Measurements from ENCODE around the gene PODNL1. TPM values are rescaled to one million over a fixed set of nuclear protein-coding genes. Genes with fewer than 3 reads are reported as not detected.

PODNL1 gene
- total and polyA plus RNA-seq, 2 of the 13 experiments (the other 11 are each of a cell fraction or from before 2014, with no cell fraction given), result 0.18 TPM; not detected in 1

DNA sequence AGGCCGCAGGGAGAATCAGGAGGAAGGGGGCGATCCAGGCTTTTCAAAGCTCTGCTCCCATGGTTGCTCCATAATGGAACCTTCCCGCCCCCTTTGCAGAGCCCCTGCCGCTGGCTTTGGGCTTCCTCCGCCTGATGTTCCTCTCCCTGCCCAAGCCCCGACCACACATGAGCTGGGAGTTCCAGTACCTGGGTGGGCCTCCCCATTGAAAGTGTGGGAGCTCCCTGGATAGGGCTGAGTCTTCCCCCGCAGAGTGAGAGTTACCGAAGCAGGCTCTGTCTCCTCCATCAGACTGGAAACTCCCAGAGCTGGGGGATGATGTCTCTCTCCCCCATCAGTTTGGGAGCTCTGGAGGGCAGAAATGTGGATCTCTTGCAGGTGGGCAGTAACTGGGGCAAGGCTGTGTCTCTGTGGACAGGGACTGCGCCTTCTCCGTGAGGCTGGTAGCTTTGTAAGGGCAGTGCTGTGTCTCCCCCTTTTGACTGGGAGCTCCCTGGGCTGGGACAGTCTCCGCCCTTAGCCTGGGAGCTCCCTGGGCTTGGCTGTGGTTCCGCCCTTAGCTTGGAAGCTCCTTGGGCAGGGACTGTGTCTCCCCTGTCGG is 14.8 kb upstream of the PODNL1 start (continued):
- TF ChIP-seq, protein P1, sequence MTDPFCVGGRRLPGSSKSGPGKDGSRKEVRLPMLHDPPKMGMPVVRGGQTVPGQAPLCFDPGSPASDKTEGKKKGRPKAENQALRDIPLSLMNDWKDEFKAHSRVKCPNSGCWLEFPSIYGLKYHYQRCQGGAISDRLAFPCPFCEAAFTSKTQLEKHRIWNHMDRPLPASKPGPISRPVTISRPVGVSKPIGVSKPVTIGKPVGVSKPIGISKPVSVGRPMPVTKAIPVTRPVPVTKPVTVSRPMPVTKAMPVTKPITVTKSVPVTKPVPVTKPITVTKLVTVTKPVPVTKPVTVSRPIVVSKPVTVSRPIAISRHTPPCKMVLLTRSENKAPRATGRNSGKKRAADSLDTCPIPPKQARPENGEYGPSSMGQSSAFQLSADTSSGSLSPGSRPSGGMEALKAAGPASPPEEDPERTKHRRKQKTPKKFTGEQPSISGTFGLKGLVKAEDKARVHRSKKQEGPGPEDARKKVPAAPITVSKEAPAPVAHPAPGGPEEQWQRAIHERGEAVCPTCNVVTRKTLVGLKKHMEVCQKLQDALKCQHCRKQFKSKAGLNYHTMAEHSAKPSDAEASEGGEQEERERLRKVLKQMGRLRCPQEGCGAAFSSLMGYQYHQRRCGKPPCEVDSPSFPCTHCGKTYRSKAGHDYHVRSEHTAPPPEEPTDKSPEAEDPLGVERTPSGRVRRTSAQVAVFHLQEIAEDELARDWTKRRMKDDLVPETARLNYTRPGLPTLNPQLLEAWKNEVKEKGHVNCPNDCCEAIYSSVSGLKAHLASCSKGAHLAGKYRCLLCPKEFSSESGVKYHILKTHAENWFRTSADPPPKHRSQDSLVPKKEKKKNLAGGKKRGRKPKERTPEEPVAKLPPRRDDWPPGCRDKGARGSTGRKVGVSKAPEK (CRISPR knock-in tag; IDR thresholded peaks at IDR 0.05; ENCODE audit: borderline replicate concordance), result no peak
- no peak for TF ChIP-seq DNMT3B (CRISPR knock-in tag; conservative IDR thresholded peaks at IDR 0.05)
- TF ChIP-seq, protein P2, sequence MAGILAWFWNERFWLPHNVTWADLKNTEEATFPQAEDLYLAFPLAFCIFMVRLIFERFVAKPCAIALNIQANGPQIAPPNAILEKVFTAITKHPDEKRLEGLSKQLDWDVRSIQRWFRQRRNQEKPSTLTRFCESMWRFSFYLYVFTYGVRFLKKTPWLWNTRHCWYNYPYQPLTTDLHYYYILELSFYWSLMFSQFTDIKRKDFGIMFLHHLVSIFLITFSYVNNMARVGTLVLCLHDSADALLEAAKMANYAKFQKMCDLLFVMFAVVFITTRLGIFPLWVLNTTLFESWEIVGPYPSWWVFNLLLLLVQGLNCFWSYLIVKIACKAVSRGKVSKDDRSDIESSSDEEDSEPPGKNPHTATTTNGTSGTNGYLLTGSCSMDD (CRISPR knock-in tag; IDR thresholded peaks at IDR 0.05), result 0 out of 2 replicates have a peak, but pooled peaks have one; percentile 33
- TF ChIP-seq STAG1 (CRISPR knock-in tag; IDR thresholded peaks at IDR 0.05), result peak; percentile 50
- TF ChIP-seq TMF1 (CRISPR knock-in tag; IDR thresholded peaks at IDR 0.05; ENCODE audit: low read depth), result no peak
- TF ChIP-seq, protein P3, sequence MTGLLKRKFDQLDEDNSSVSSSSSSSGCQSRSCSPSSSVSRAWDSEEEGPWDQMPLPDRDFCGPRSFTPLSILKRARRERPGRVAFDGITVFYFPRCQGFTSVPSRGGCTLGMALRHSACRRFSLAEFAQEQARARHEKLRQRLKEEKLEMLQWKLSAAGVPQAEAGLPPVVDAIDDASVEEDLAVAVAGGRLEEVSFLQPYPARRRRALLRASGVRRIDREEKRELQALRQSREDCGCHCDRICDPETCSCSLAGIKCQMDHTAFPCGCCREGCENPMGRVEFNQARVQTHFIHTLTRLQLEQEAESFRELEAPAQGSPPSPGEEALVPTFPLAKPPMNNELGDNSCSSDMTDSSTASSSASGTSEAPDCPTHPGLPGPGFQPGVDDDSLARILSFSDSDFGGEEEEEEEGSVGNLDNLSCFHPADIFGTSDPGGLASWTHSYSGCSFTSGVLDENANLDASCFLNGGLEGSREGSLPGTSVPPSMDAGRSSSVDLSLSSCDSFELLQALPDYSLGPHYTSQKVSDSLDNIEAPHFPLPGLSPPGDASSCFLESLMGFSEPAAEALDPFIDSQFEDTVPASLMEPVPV (CRISPR knock-in tag; IDR thresholded peaks at IDR 0.05), result no peak
- no peak for TF ChIP-seq NFE2L1 (CRISPR knock-in tag; IDR thresholded peaks at IDR 0.05; ENCODE audit: borderline replicate concordance)
- TF ChIP-seq ZNF383 (CRISPR knock-in tag; IDR thresholded peaks at IDR 0.05; ENCODE audit: borderline replicate concordance), result no peak
- no peak for TF ChIP-seq NCOA5 (CRISPR knock-in tag; IDR thresholded peaks at IDR 0.05)
- TF ChIP-seq, protein P4, sequence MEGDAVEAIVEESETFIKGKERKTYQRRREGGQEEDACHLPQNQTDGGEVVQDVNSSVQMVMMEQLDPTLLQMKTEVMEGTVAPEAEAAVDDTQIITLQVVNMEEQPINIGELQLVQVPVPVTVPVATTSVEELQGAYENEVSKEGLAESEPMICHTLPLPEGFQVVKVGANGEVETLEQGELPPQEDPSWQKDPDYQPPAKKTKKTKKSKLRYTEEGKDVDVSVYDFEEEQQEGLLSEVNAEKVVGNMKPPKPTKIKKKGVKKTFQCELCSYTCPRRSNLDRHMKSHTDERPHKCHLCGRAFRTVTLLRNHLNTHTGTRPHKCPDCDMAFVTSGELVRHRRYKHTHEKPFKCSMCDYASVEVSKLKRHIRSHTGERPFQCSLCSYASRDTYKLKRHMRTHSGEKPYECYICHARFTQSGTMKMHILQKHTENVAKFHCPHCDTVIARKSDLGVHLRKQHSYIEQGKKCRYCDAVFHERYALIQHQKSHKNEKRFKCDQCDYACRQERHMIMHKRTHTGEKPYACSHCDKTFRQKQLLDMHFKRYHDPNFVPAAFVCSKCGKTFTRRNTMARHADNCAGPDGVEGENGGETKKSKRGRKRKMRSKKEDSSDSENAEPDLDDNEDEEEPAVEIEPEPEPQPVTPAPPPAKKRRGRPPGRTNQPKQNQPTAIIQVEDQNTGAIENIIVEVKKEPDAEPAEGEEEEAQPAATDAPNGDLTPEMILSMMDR (CRISPR knock-in tag; IDR thresholded peaks at IDR 0.05), result peak; percentile 41
- 0 out of 2 replicates have a peak, but pooled peaks have one; percentile 27 for TF ChIP-seq ZNF232 (CRISPR knock-in tag; IDR thresholded peaks at IDR 0.05; ENCODE audit: borderline replicate concordance)
- TF ChIP-seq, protein P5, sequence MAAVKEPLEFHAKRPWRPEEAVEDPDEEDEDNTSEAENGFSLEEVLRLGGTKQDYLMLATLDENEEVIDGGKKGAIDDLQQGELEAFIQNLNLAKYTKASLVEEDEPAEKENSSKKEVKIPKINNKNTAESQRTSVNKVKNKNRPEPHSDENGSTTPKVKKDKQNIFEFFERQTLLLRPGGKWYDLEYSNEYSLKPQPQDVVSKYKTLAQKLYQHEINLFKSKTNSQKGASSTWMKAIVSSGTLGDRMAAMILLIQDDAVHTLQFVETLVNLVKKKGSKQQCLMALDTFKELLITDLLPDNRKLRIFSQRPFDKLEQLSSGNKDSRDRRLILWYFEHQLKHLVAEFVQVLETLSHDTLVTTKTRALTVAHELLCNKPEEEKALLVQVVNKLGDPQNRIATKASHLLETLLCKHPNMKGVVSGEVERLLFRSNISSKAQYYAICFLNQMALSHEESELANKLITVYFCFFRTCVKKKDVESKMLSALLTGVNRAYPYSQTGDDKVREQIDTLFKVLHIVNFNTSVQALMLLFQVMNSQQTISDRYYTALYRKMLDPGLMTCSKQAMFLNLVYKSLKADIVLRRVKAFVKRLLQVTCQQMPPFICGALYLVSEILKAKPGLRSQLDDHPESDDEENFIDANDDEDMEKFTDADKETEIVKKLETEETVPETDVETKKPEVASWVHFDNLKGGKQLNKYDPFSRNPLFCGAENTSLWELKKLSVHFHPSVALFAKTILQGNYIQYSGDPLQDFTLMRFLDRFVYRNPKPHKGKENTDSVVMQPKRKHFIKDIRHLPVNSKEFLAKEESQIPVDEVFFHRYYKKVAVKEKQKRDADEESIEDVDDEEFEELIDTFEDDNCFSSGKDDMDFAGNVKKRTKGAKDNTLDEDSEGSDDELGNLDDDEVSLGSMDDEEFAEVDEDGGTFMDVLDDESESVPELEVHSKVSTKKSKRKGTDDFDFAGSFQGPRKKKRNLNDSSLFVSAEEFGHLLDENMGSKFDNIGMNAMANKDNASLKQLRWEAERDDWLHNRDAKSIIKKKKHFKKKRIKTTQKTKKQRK (IDR thresholded peaks at IDR 0.05; ENCODE audit: low read length), result no peak
